ENCODE data around the gene RPLP2. TPM values are rescaled to one million over a fixed set of nuclear protein-coding genes. Genes with fewer than 3 reads are reported as not detected.

Gene RPLP2
- total RNA-seq, 1 experiment from 2014 or later, result 3,468 TPM

GRCh38 chr11:845872-846495 lies 36.2 kb downstream of the RPLP2 start:
- peaks cover 3% of the 10 kb centered on the region for H3K36me3 ChIP-seq (ENCODE audit: control insufficient read depth, insufficient read depth, low read length)
- in situ Hi-C loops (cut with HindIII; ENCODE audit: low pct_unique_long_range_greater_than_20kb, low sequenced_read_pairs), result no loop called here
- H3K27ac ChIP-seq (ENCODE audit: low read length), result peak overlapping the region; percentile 97
- ChIA-PET POLR2A (interaction anchor here (0.5 kb wide), 1 partner anchor 20 kb away, joined by 6 read pairs; no protein-coding TSS in a partner anchor), CTCF (interaction anchor here (0.6 kb wide), 1 partner anchor 34 kb away, joined by 3 read pairs; no protein-coding TSS in a partner anchor)
- H3K4me1 ChIP-seq (ENCODE audit: control insufficient read depth, insufficient read depth, low read length), result peaks cover 53% of the 10 kb centered on the region
- intact Hi-C loops (cut with micrococcal nuclease; ENCODE audit: unreplicated experiment), result no loop called here
- TF ChIP-seq SIN3A (IDR thresholded peaks at IDR 0.05; ENCODE audit: borderline replicate concordance, insufficient read depth, low read depth, low read length) (no peak), POLR2AphosphoS5 (IDR thresholded peaks at IDR 0.05; ENCODE audit: low read depth, low read length) (peak; percentile 15)
- ATAC-seq (no peak; the same call in 1 of the 2 replicates), DNase-seq (ENCODE audit: low read depth, low spot score) (no peak)
- H3K9me3 ChIP-seq (ENCODE audit: control insufficient read depth, insufficient read depth, low read depth, low read length), result no peaks in the 10 kb centered on the region
- BruUV-seq (replicated peaks), result no TSS peak
- peak overlapping the region in 1 of 2 experiments; percentile 96; a peak in 2 of 4 replicates for H3K4me3 ChIP-seq (ENCODE audit: low read depth in 2 of 2, low read length in 2 of 2)
- H3K27me3 ChIP-seq (ENCODE audit: control insufficient read depth, insufficient read depth, low read length), result no peaks in the 10 kb centered on the region

GRCh38 chr11:846496-847098 lies 36.8 kb downstream of the RPLP2 start:
- Histone ChIP-seq H3K36me3 (ENCODE audit: control insufficient read depth, insufficient read depth, low read length) (peaks cover 3% of the 10 kb centered on the region), H3K4me1 (ENCODE audit: control insufficient read depth, insufficient read depth, low read length) (peaks cover 59% of the 10 kb centered on the region), H3K9me3 (ENCODE audit: control insufficient read depth, insufficient read depth, low read depth, low read length) (no peaks in the 10 kb centered on the region), H3K27me3 (ENCODE audit: control insufficient read depth, insufficient read depth, low read length) (no peaks in the 10 kb centered on the region), H3K4me3 (ENCODE audit: low read depth in 2 of 2, low read length in 2 of 2) (no peak overlapping the region), H3K27ac (ENCODE audit: low read length) (peak overlapping the region; percentile 97)
- TF ChIP-seq CTCF (IDR thresholded peaks at IDR 0.05) (no peak), TCF7L2 (IDR thresholded peaks at IDR 0.05; ENCODE audit: low read depth, low read length) (no peak), POLR2AphosphoS5 (IDR thresholded peaks at IDR 0.05; ENCODE audit: low read depth, low read length) (peak; percentile 40), REST (IDR thresholded peaks at IDR 0.05; ENCODE audit: insufficient read depth in 1 of 2, low read depth in 2 of 2, low read length in 1 of 2) (no peak), SIN3A (IDR thresholded peaks at IDR 0.05; ENCODE audit: borderline replicate concordance, insufficient read depth, low read depth, low read length) (no peak)
- ChIA-PET POLR2A (interaction anchor here (0.5 kb wide), 1 partner anchor 20 kb away, joined by 6 read pairs; no protein-coding TSS in a partner anchor), CTCF (interaction anchor here (0.6 to 1.2 kb wide), 2 partner anchors 35 to 43 kb away, joined by 3 read pairs; no protein-coding TSS in a partner anchor)
- DNase-seq (ENCODE audit: low read depth, low spot score), result no peak
- intact Hi-C loops (cut with micrococcal nuclease; ENCODE audit: unreplicated experiment) (no loop called here), in situ Hi-C loops (cut with HindIII; ENCODE audit: low pct_unique_long_range_greater_than_20kb, low sequenced_read_pairs) (no loop called here)
- 0 out of 2 replicates have a peak, but pooled peaks have one; percentile 3 for ATAC-seq
- BruUV-seq (replicated peaks), result no TSS peak
